Measurements from ENCODE around the gene ALG11. TPM values are rescaled to one million over a fixed set of nuclear protein-coding genes. Genes with fewer than 3 reads are reported as not detected.
"Not testable (repeated sequence)": the region's sequence is repeated elsewhere in the genome, so short reads cannot be mapped to it uniquely, and the experiment has no call there.

Gene ALG11
- total RNA-seq, 1 donor from 2014 or later = 19.3 TPM

- no peak for DNase-seq
Measured at GRCh38 chr13:52029569-52029968, 17.4 kb downstream of the ALG11 start.

GRCh38 chr13:52030401-52030800, 18.2 kb downstream of the ALG11 start:
- DNase-seq = not testable (repeated sequence)

GRCh38 chr13:52033039-52033438, 20.8 kb downstream of the ALG11 start:
- DNase-seq = no peak

- DNase-seq = no peak
Measured at GRCh38 chr13:52034616-52035226, 22.5 kb downstream of the ALG11 start.

GRCh38 chr13:52036037-52036436, 23.8 kb downstream of the ALG11 start:
- no peak for DNase-seq

DNA sequence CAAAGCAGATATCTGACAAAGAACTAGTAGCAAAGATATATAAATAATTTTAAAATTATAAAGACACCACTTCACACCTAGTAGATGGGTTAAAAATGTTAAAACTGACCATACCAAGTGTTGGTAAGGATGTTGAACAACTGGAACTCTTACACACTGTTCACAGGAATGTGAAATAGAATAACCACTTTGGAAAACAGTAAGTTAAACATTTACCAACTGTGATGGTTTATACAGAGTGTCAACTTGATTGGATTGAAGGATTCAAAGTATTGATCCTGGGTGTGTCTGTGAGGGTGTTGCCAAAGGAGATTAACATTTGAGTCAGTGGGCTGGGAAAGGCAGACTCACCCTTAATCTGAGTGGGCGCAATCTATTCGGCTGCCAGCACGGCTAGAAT, 31.5 kb downstream of the ALG11 start:
- no peak for DNase-seq

DNA sequence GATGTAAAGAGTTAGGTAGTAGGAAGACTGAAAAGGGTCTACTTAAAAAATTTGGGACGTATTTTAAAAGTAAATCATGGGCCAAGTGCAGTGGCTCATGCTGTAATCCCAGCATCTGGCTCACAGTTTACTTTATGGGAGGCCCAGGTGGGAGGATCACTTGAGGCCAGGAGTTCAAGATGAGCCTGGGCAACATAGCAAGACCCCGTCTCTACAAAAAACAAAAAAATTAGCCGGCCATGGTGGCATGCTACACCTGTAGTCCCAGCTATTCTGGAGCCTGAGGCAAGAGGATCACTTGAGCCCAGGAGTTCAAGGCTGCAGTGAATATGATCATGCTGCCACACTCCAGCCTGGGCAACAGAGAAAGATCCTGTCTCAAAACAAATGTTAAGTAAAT, 35.3 kb downstream of the ALG11 start:
- no peak for DNase-seq

DNA sequence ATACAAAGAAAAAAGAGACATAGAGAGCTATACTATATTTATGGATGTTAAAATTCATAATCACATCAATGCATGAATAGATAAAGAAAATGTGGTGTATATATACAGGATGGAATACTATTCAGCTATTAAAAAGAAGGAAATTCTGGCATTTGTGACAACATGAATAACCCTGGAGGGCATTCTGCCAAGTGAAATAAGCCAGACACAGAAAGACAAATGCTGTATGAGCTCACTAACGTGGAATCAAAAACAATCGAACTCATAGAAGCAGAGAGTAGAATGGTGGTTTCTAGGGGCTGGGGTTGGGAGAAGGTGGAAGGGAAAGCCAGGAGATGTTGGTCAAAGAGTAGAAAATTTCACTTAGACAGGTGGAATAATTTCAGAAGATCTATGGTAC, 36.3 kb downstream of the ALG11 start:
- DNase-seq = no peak

- DNase-seq = no peak
Measured at GRCh38 chr13:52051400-52051799, 39.2 kb downstream of the ALG11 start.

- no peak for DNase-seq
Measured at GRCh38 chr13:52053460-52053859, 41.3 kb downstream of the ALG11 start.

- not testable (repeated sequence) for DNase-seq
Measured at GRCh38 chr13:52061064-52061463, 48.9 kb downstream of the ALG11 start.

GRCh38 chr13:52061587-52061986, 49.4 kb downstream of the ALG11 start:
- DNase-seq = no peak

DNA sequence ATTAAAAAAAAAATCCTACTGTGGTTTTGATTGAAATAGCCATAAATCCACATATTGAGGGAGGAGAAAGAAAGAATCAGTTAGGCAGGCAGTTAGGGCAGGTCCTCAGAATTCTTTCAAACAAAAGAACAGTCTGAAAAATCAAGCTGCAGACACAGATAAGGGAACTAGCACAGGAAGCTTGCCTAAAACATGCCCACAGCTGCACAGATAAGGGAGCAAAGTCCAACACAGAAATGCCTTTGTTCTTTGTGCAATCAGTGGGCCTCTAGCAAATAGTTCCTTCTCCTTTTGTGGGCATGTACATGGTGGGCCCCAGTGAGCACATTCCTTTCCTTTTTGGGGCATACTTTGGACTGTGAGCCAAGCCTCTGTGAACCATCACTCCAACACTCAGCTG, 55.0 kb downstream of the ALG11 start:
- DNase-seq = no peak

- no peak for DNase-seq
Measured at GRCh38 chr13:52070929-52071523, 58.8 kb downstream of the ALG11 start.

Other genes with a start within 250 kb of the ALG11 start
- 8.7 TPM for gene DHRS12, start 208.2 kb upstream of the ALG11 start, total RNA-seq
- not detected for gene TMEM272, start 167.2 kb upstream of the ALG11 start, total RNA-seq
- not detected for gene CCDC70, start 150.4 kb upstream of the ALG11 start, total RNA-seq
- 7.7 TPM for gene ATP7B, start 948 bp upstream of the ALG11 start, total RNA-seq
- 18.1 TPM for gene UTP14C, start 12.3 kb downstream of the ALG11 start, total RNA-seq
- gene NEK5, start 116.7 kb downstream of the ALG11 start, total RNA-seq = 0.69 TPM
- 10.6 TPM for gene NEK3, start 147.2 kb downstream of the ALG11 start, total RNA-seq

Measured in skin of body (tissue), 2 donors.